Common myeloid progenitor, CD34-positive (primary cell): ENCODE results near the gene CDC20.
A peak's percentile ranks its signal among the peaks of the same experiment; 100 is the strongest.

Source experiments
- CTCF ChIA-PET: fragments of 350-600 bp; sonication (Branson Sonifier 250); formaldehyde crosslinking; loops from one replicate; lab custom pipeline; 2021; ENCODE audit warnings: antibody characterized with exemption; lab: Charles Lee
- POLR2A ChIA-PET: fragments of 350-600 bp; sonication (Branson Sonifier 250); formaldehyde crosslinking; loops from one replicate; lab custom pipeline; 2021; ENCODE audit warnings: antibody characterized with exemption; lab: Charles Lee
- DNase-seq, 3 donors: peaks; one replicate each; pipeline versions ENCODE4 v3.0.0 to v3.0.0-alpha.2; 2013
- H3K27ac ChIP-seq, 2 experiments: 1 replicate in 1 of 2; 2 replicates in 1 of 2; pipeline ENCODE4 v1.7.0; 2013; ENCODE audit warnings: inconsistent platforms in 2 of 2, low read length in 2 of 2, mild to moderate bottlenecking in 2 of 2, low read depth in 1 of 2, moderate library complexity in 1 of 2; ENCODE audit not compliant: severe bottlenecking in 2 of 2, insufficient read depth in 1 of 2, poor library complexity in 1 of 2
- H3K27me3 ChIP-seq, 5 experiments: replicated peaks in 2 of 5; 1 replicate in 3 of 5; 2 replicates in 2 of 5; pipeline versions ENCODE4 v1.6.1 to v1.7.0; 2013; ENCODE audit warnings: low read length in 4 of 5, mild to moderate bottlenecking in 2 of 5, moderate library complexity in 2 of 5, inconsistent platforms in 1 of 5; ENCODE audit not compliant: insufficient read depth in 5 of 5, control insufficient read depth in 4 of 5
- H3K36me3 ChIP-seq, 4 experiments: 1 replicate in 2 of 4; 2 replicates in 2 of 4; pipeline versions ENCODE4 v1.6.1 to v1.7.0; 2013; ENCODE audit warnings: low read length in 3 of 4, control low read depth in 1 of 4, mild to moderate bottlenecking in 1 of 4; ENCODE audit not compliant: control insufficient read depth in 4 of 4, insufficient read depth in 4 of 4
- H3K4me1 ChIP-seq, 4 experiments: 1 replicate in 3 of 4; 2 replicates in 1 of 4; pipeline versions ENCODE4 v1.6.1 to v1.7.1; 2013; ENCODE audit warnings: low read length in 3 of 4, mild to moderate bottlenecking in 3 of 4, control low read depth in 1 of 4, inconsistent platforms in 1 of 4, moderate library complexity in 1 of 4; ENCODE audit not compliant: control insufficient read depth in 4 of 4, insufficient read depth in 4 of 4; ENCODE audit errors: control extremely low read depth in 1 of 4
- H3K4me3 ChIP-seq, 7 experiments: 1 replicate in 4 of 7; 2 replicates in 3 of 7; pipeline versions ENCODE4 v1.5.1 to v1.7.0; 2013; ENCODE audit warnings: mild to moderate bottlenecking in 7 of 7, low read length in 6 of 7, moderate library complexity in 6 of 7, inconsistent platforms in 2 of 7, low read depth in 2 of 7, control low read depth in 1 of 7; ENCODE audit not compliant: insufficient read depth in 4 of 7, control insufficient read depth in 1 of 7; ENCODE audit errors: extremely low read depth in 1 of 7
- H3K9me3 ChIP-seq, 5 experiments: 1 replicate in 4 of 5; 2 replicates in 1 of 5; pipeline versions ENCODE4 v1.6.1 to v1.7.1; 2013; ENCODE audit warnings: low read length in 4 of 5, mild to moderate bottlenecking in 2 of 5, inconsistent platforms in 1 of 5, low read depth in 1 of 5, moderate library complexity in 1 of 5; ENCODE audit not compliant: control insufficient read depth in 4 of 5, insufficient read depth in 2 of 5; ENCODE audit errors: control extremely low read depth in 1 of 5
- WGBS: methylation state at CpG from one replicate; pipeline ENCODE4 v1.1.5; 2013; ENCODE audit not compliant: insufficient coverage; 5-methylcytosine and 5-hydroxymethylcytosine counted together

The CDC20 gene

DNA sequence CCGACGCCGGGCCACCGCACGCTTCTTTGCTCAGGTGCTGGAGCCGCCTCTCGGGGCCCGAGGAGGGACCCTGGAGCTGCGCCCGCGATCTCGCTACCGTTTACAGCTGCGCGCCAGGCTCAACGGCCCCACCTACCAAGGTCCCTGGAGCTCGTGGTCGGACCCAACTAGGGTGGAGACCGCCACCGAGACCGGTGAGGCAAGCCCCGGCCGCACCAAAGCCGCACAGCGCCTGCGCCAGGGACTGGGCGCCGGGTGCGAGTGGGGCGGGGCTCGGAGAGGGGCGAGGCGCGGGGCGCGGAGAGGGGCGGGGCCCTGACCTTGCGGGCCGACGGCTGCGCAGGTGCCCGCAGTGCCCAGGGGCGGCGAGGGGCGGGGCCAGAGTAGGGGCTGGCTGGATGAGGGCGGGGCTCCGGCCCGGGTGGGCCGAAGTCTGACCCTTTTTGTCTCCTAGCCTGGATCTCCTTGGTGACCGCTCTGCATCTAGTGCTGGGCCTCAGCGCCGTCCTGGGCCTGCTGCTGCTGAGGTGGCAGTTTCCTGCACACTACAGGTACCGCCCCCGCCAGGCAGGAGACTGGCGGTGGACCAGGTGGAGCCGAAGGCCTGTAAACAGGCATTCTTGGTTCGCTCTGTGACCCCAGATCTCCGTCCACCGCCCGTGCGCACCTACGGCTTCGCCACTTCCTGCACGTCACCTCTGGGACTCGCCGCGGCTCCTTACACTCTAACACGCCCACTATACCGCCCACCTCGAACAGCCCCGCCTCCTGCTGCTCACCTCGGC lies 9.8 kb upstream of the CDC20 start:
- CTCF ChIA-PET, result interaction anchor here (1.6 kb wide), 1 partner anchor 111 kb away, joined by 3 read pairs; no protein-coding TSS in a partner anchor
- POLR2A ChIA-PET, result no interaction called here
- peaks cover 0 to 14% (median 8%) of the 10 kb centered on the region in 4 experiments for H3K4me1 ChIP-seq
- H3K4me3 ChIP-seq, result peak overlapping the region in 3 of 7 experiments; percentile 30 to 57 (median 47)
- H3K27me3 ChIP-seq, result no peaks in the 10 kb centered on the region
- DNase-seq, result peak in 2 of 3 donors; percentile 26 to 29
- H3K27ac ChIP-seq, result peak overlapping the region in 1 of 2 experiments; percentile 50
- 91% methylated on average over 60 of the region's 72 CpGs for whole genome bisulfite sequencing
- no peaks in the 10 kb centered on the region for H3K9me3 ChIP-seq
- H3K36me3 ChIP-seq, result peaks cover 2 to 51% (median 6%) of the 10 kb centered on the region in 4 experiments

DNA sequence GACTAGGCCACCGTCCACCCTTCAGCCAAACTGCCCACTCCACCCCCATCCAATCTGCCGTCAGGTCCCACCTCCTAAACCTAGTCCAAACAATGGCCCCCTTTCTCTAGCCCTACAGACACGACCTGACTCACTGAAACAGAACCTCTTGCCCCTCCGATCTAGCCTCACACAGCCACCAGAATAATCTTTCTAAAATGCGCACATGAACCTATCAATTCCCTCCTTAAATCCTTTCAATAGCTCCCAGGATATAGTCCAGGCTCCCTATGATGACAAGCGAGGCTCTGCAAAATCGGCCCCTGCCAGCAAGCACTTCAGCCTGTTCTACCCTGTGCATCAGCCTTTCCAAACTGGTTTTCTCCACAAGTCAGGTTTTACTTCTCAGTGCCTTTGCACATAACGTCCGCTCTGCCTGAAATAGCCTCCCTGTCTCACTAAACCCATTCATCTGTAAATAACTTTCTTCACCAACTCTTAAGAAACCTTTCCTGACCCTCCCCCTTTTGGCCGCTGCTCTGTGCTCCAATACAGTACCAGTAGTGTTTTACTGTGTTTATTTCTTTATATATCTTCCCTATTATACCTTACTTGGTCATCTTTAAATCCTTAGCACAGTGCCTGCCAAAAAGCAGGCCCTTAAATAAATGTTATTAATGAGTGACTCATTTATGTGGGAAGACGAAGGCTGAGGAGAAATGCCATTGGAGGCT lies 9.0 kb upstream of the CDC20 start:
- H3K27ac ChIP-seq, result peak overlapping the region in 1 of 2 experiments; percentile 50
- H3K36me3 ChIP-seq, result peaks cover 2 to 47% (median 8%) of the 10 kb centered on the region in 4 experiments
- ChIA-PET POLR2A (no interaction called here), CTCF (no interaction called here)
- no peaks in the 10 kb centered on the region for H3K9me3 ChIP-seq
- H3K4me3 ChIP-seq, result peak overlapping the region in 2 of 7 experiments; percentile 47 to 57
- no peak for DNase-seq
- H3K27me3 ChIP-seq, result no peaks in the 10 kb centered on the region
- whole genome bisulfite sequencing, result 82% methylated on average over 7 of the region's 11 CpGs
- peaks cover 0 to 10% (median 7%) of the 10 kb centered on the region in 4 experiments for H3K4me1 ChIP-seq

DNA sequence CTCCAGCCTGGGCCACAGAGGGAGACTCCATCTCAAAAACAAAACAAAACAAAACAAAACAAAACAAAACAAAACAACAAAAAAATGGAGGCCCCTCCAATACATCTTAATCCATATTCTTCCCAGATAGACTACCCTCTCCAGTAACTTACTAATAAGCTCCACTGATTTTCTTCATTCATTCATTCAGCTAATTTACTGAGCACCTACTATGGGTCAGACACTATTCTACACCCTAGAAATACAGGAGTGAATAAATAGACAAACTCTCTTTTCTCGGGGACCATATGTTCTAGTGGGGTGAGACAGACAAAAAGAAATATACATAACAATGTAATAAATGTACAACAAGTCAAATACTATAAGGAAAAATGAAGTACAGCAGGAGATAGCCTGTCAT lies 7.8 kb upstream of the CDC20 start:
- Histone ChIP-seq H3K27me3 (no peaks in the 10 kb centered on the region), H3K36me3 (peaks cover 0 to 45% (median 8%) of the 10 kb centered on the region in 4 experiments), H3K4me3 (no peak overlapping the region), H3K4me1 (peaks cover 0 to 7% (median 2%) of the 10 kb centered on the region in 4 experiments), H3K27ac (no peak overlapping the region), H3K9me3 (no peaks in the 10 kb centered on the region)
- no peak for DNase-seq
- ChIA-PET POLR2A (no interaction called here), CTCF (interaction anchor here (1.0 kb wide), 1 partner anchor 9 kb away, joined by 3 read pairs; no protein-coding TSS in a partner anchor)
- no CpG with 5 or more reads among the region's 1 CpG for WGBS

DNA sequence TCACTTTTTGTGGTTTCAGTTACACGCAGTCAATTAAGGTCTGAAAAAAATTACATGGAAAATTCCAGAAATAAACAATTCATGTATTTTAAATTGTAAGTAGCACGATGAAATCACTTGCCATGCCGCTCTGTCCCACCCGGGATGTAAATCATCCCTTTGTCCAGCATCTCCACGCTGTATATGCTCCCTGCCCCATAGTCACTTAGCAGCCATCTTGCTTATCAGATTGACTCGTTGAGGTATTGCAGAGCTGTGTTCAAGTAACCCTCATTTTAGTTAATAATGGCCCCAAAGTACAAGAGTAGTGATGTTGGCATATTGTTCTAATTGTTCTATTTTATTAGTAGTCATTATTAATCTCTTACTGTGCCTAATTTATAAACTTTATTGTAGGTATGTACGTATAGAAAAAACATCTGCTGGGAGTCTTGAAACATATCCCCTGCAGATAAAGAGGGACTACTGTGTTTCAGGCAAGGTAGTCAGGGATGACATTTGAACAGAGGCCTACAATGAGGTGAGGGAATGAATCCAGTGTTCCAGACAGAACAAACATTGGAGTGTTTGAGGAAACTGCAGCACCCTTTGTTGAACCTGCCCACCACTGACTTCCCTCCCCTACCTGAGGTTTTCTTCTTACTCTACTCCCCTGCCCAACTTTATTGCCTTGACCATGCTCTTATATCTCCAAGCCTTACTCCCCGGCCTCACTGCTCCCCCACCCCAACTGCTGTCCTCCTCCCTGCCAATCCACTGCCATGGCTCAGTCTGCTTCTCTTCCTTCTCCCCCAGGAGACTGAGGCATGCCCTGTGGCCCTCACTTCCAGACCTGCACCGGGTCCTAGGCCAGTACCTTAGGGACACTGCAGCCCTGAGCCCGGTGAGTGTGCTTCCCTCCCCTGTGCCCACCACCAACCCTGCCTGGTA lies 7.1 kb upstream of the CDC20 start:
- WGBS, result 90% methylated on average over 8 of the region's 10 CpGs
- POLR2A ChIA-PET, result no interaction called here
- CTCF ChIA-PET, result interaction anchor here (1.0 kb wide), 1 partner anchor 9 kb away, joined by 3 read pairs; no protein-coding TSS in a partner anchor
- no peak overlapping the region for H3K27ac ChIP-seq
- no peaks in the 10 kb centered on the region for H3K27me3 ChIP-seq
- H3K9me3 ChIP-seq, result no peaks in the 10 kb centered on the region
- peaks cover 0 to 38% (median 6%) of the 10 kb centered on the region in 4 experiments for H3K36me3 ChIP-seq
- H3K4me1 ChIP-seq, result peaks cover 0 to 7% (median 2%) of the 10 kb centered on the region in 4 experiments
- no peak for DNase-seq
- no peak overlapping the region for H3K4me3 ChIP-seq

DNA sequence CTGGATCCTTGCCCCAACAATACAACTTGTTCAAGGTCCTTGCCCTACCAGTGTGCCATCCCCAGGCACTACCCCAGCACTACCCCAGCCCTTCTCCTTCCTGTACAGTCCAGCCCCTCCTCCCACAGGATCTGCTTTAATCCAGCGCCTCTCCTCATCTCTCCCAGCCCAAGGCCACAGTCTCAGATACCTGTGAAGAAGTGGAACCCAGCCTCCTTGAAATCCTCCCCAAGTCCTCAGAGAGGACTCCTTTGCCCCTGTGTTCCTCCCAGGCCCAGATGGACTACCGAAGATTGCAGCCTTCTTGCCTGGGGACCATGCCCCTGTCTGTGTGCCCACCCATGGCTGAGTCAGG lies 6.5 kb upstream of the CDC20 start:
- Histone ChIP-seq H3K4me3 (no peak overlapping the region), H3K27ac (no peak overlapping the region), H3K4me1 (peaks cover 0 to 7% (median 2%) of the 10 kb centered on the region in 4 experiments), H3K27me3 (no peaks in the 10 kb centered on the region), H3K36me3 (peaks cover 0 to 31% (median 4%) of the 10 kb centered on the region in 4 experiments), H3K9me3 (no peaks in the 10 kb centered on the region)
- POLR2A ChIA-PET, result no interaction called here
- DNase-seq, result no peak
- 93% methylated on average over 2 of the region's 2 CpGs for WGBS
- CTCF ChIA-PET, result no interaction called here

DNA sequence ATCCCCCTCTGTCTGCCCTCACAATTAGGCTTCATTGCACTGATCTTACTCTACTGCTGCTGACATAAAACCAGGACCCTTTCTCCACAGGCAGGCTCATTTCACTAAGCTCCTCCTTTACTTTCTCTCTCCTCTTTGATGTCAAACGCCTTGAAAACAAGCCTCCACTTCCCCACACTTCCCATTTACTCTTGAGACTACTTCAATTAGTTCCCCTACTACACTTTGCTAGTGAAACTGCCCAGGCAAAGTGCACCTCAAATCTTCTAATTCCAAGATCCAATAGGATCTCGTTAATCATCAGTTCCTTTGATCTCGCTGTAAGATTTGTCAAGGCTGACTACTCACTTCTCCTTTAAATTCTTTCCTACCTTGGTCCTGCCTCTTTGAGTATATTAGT lies 5.9 kb upstream of the CDC20 start:
- H3K4me3 ChIP-seq, result no peak overlapping the region
- WGBS, result 46% methylated on average over 2 of the region's 3 CpGs
- no peak for DNase-seq
- H3K4me1 ChIP-seq, result peaks cover 0 to 10% (median 5%) of the 10 kb centered on the region in 4 experiments
- H3K27me3 ChIP-seq, result no peaks in the 10 kb centered on the region
- ChIA-PET CTCF (no interaction called here), POLR2A (no interaction called here)
- no peak overlapping the region for H3K27ac ChIP-seq
- H3K9me3 ChIP-seq, result no peaks in the 10 kb centered on the region
- peaks cover 0 to 28% (median 4%) of the 10 kb centered on the region in 4 experiments for H3K36me3 ChIP-seq
